B cell (primary cell): ENCODE data around the gene NYAP1.

Experiments used
- CTCF ChIP-seq: fragments of 200-600 bp; IDR thresholded peaks from one replicate; pipeline ENCODE4 v1.8.0; 2022; ENCODE audit warnings: antibody characterized with exemption, mild to moderate bottlenecking
- EZH2 ChIP-seq: IDR thresholded peaks from 2 replicates; pipeline ENCODE4 v1.6.1; 2012; ENCODE audit warnings: borderline replicate concordance, low read depth, mild to moderate bottlenecking, moderate library complexity, low read length; ENCODE audit not compliant: insufficient read depth, poor library complexity, severe bottlenecking

GRCh38 chr7:100484673-100485045 is 932 bp downstream of the NYAP1 start:
- TF ChIP-seq CTCF (no peak), EZH2 (no peak)
